ENCODE results near the gene PLCB1. TPM values are rescaled to one million over a fixed set of nuclear protein-coding genes. Genes with fewer than 3 reads are reported as not detected.

PLCB1 gene
- total and polyA plus RNA-seq, 2 donors = 16.8 to 147 TPM

- no peak for DNase-seq (ENCODE audit: extremely low spot score)
- Histone ChIP-seq H3K4me1 (ENCODE audit: insufficient read depth) (no peaks in the 10 kb centered on the region), H3K4me3 (ENCODE audit: low read depth, low read length) (no peak overlapping the region), H3K27ac (ENCODE audit: low read depth) (no peak overlapping the region), H3K36me3 (ENCODE audit: insufficient read depth) (no peaks in the 10 kb centered on the region)
- 90% methylated on average over 4 of the region's 4 CpGs for WGBS
Measured at GRCh38 chr20:8664778-8665177, 532.7 kb downstream of the PLCB1 start.

GRCh38 chr20:8667306-8667705, 535.2 kb downstream of the PLCB1 start:
- no peak overlapping the region for H3K4me3 ChIP-seq (ENCODE audit: low read depth, low read length)
- H3K27ac ChIP-seq (ENCODE audit: low read depth) = no peak overlapping the region
- no peak for DNase-seq (ENCODE audit: extremely low spot score)
- H3K36me3 ChIP-seq (ENCODE audit: insufficient read depth) = no peaks in the 10 kb centered on the region
- WGBS = 69% methylated on average over 3 of the region's 3 CpGs
- H3K4me1 ChIP-seq (ENCODE audit: insufficient read depth) = no peaks in the 10 kb centered on the region

GRCh38 chr20:8670207-8670892, 538.3 kb downstream of the PLCB1 start:
- no peak for DNase-seq (ENCODE audit: extremely low spot score)
- Histone ChIP-seq H3K27ac (ENCODE audit: low read depth) (no peak overlapping the region), H3K4me1 (ENCODE audit: insufficient read depth) (no peaks in the 10 kb centered on the region), H3K4me3 (ENCODE audit: low read depth, low read length) (no peak overlapping the region), H3K36me3 (ENCODE audit: insufficient read depth) (no peaks in the 10 kb centered on the region)
- 71% methylated on average over 4 of the region's 4 CpGs for WGBS

- Histone ChIP-seq H3K27ac (ENCODE audit: low read depth) (no peak overlapping the region), H3K4me1 (ENCODE audit: insufficient read depth) (no peaks in the 10 kb centered on the region), H3K36me3 (ENCODE audit: insufficient read depth) (no peaks in the 10 kb centered on the region), H3K4me3 (ENCODE audit: low read depth, low read length) (no peak overlapping the region)
- WGBS = 53% methylated on average over 3 of the region's 3 CpGs
- DNase-seq (ENCODE audit: extremely low spot score) = no peak
Measured at GRCh38 chr20:8670893-8671215, 538.8 kb downstream of the PLCB1 start.

- WGBS = 66% methylated on average over 7 of the region's 7 CpGs
- Histone ChIP-seq H3K27ac (ENCODE audit: low read depth) (no peak overlapping the region), H3K4me1 (ENCODE audit: insufficient read depth) (no peaks in the 10 kb centered on the region), H3K4me3 (ENCODE audit: low read depth, low read length) (no peak overlapping the region), H3K36me3 (ENCODE audit: insufficient read depth) (no peaks in the 10 kb centered on the region)
- no peak for DNase-seq (ENCODE audit: extremely low spot score)
Measured at GRCh38 chr20:8671370-8671961, 539.4 kb downstream of the PLCB1 start.

GRCh38 chr20:8673116-8673515, 541.0 kb downstream of the PLCB1 start:
- Histone ChIP-seq H3K27ac (ENCODE audit: low read depth) (no peak overlapping the region), H3K4me1 (ENCODE audit: insufficient read depth) (no peaks in the 10 kb centered on the region), H3K36me3 (ENCODE audit: insufficient read depth) (no peaks in the 10 kb centered on the region), H3K4me3 (ENCODE audit: low read depth, low read length) (no peak overlapping the region)
- DNase-seq (ENCODE audit: extremely low spot score) = no peak
- 98% methylated on average over 2 of the region's 2 CpGs for WGBS

- 97% methylated on average over 10 of the region's 10 CpGs for WGBS
- DNase-seq (ENCODE audit: extremely low spot score) = no peak
Measured at GRCh38 chr20:8675896-8676295, 543.8 kb downstream of the PLCB1 start.

GRCh38 chr20:8678098-8678776, 546.2 kb downstream of the PLCB1 start:
- DNase-seq (ENCODE audit: extremely low spot score) = no peak
- Histone ChIP-seq H3K27ac (ENCODE audit: low read depth) (no peak overlapping the region), H3K4me3 (ENCODE audit: low read depth, low read length) (no peak overlapping the region), H3K36me3 (ENCODE audit: insufficient read depth) (peaks cover 3% of the 10 kb centered on the region), H3K4me1 (ENCODE audit: insufficient read depth) (no peaks in the 10 kb centered on the region)
- 35% methylated on average over 5 of the region's 5 CpGs for WGBS

More at GRCh38 chr20:8675896-8676295, 543.8 kb downstream of the PLCB1 start:
- Histone ChIP-seq H3K4me1 (ENCODE audit: insufficient read depth) (no peaks in the 10 kb centered on the region), H3K4me3 (ENCODE audit: low read depth, low read length) (no peak overlapping the region), H3K36me3 (ENCODE audit: insufficient read depth) (no peaks in the 10 kb centered on the region), H3K27ac (ENCODE audit: low read depth) (no peak overlapping the region)

GRCh38 chr20:8689337-8689736, 557.3 kb downstream of the PLCB1 start:
- WGBS = 96% methylated on average over 1 of the region's 1 CpG
- Histone ChIP-seq H3K36me3 (ENCODE audit: insufficient read depth) (no peaks in the 10 kb centered on the region), H3K27ac (ENCODE audit: low read depth) (no peak overlapping the region), H3K4me1 (ENCODE audit: insufficient read depth) (no peaks in the 10 kb centered on the region), H3K4me3 (ENCODE audit: low read depth, low read length) (no peak overlapping the region)
- no peak for DNase-seq (ENCODE audit: extremely low spot score)

- Histone ChIP-seq H3K27ac (ENCODE audit: low read depth) (no peak overlapping the region), H3K4me1 (ENCODE audit: insufficient read depth) (no peaks in the 10 kb centered on the region), H3K4me3 (ENCODE audit: low read depth, low read length) (no peak overlapping the region), H3K36me3 (ENCODE audit: insufficient read depth) (no peaks in the 10 kb centered on the region)
- DNase-seq (ENCODE audit: extremely low spot score) = no peak
Measured at GRCh38 chr20:8690074-8690473, 558.0 kb downstream of the PLCB1 start.

- DNase-seq (ENCODE audit: extremely low spot score) = no peak
- H3K27ac ChIP-seq (ENCODE audit: low read depth) = no peak overlapping the region
- no peaks in the 10 kb centered on the region for H3K4me1 ChIP-seq (ENCODE audit: insufficient read depth)
- H3K36me3 ChIP-seq (ENCODE audit: insufficient read depth) = no peaks in the 10 kb centered on the region
- no peak overlapping the region for H3K4me3 ChIP-seq (ENCODE audit: low read depth, low read length)
- 77% methylated on average over 2 of the region's 2 CpGs for WGBS
Measured at GRCh38 chr20:8693709-8694108, 561.6 kb downstream of the PLCB1 start.

GRCh38 chr20:8700756-8701155, 568.7 kb downstream of the PLCB1 start:
- H3K4me1 ChIP-seq (ENCODE audit: insufficient read depth) = no peaks in the 10 kb centered on the region
- H3K27ac ChIP-seq (ENCODE audit: low read depth) = no peak overlapping the region
- DNase-seq (ENCODE audit: extremely low spot score) = no peak
- no peak overlapping the region for H3K4me3 ChIP-seq (ENCODE audit: low read depth, low read length)
- 94% methylated on average over 2 of the region's 2 CpGs for WGBS
- no peaks in the 10 kb centered on the region for H3K36me3 ChIP-seq (ENCODE audit: insufficient read depth)

- Histone ChIP-seq H3K36me3 (ENCODE audit: insufficient read depth) (no peaks in the 10 kb centered on the region), H3K27ac (ENCODE audit: low read depth) (no peak overlapping the region), H3K4me3 (ENCODE audit: low read depth, low read length) (no peak overlapping the region), H3K4me1 (ENCODE audit: insufficient read depth) (no peaks in the 10 kb centered on the region)
- DNase-seq (ENCODE audit: extremely low spot score) = no peak
- WGBS = 85% methylated on average over 5 of the region's 5 CpGs
Measured at GRCh38 chr20:8706961-8707700, 575.1 kb downstream of the PLCB1 start.

- no peak overlapping the region for H3K27ac ChIP-seq (ENCODE audit: low read depth)
- H3K4me3 ChIP-seq (ENCODE audit: low read depth, low read length) = no peak overlapping the region
- no peak for DNase-seq (ENCODE audit: extremely low spot score)
- H3K4me1 ChIP-seq (ENCODE audit: insufficient read depth) = no peaks in the 10 kb centered on the region
- H3K36me3 ChIP-seq (ENCODE audit: insufficient read depth) = no peaks in the 10 kb centered on the region
- WGBS = 77% methylated on average over 3 of the region's 3 CpGs
Measured at GRCh38 chr20:8709627-8710026, 577.6 kb downstream of the PLCB1 start.
